Measurements from ENCODE around the gene FBXW8. TPM values are rescaled to one million over a fixed set of nuclear protein-coding genes. Genes with fewer than 3 reads are reported as not detected.

The FBXW8 gene
- total RNA-seq, 1 experiment from 2014 or later: 16.8 TPM

DNA sequence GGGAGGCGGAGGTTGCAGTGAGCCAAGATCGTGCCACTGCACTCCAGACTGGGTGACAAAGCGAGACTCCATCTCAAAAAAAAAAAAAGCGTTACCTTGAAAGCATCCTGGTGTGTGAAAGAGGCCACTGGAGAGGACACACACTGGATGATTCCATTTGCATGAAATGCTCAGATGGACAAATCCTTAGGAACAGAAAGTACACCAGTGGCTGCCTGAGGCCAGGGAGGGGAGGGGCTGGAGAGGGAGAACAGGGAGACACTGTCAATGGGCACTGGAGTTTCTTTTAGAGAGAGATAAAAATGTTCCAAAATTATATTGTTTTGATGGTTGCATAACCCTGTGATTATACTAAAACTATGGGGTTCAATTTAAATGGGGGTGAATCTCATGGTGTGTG lies 168.7 kb downstream of the FBXW8 start:
- no peak for DNase-seq (ENCODE audit: low spot score)

DNA sequence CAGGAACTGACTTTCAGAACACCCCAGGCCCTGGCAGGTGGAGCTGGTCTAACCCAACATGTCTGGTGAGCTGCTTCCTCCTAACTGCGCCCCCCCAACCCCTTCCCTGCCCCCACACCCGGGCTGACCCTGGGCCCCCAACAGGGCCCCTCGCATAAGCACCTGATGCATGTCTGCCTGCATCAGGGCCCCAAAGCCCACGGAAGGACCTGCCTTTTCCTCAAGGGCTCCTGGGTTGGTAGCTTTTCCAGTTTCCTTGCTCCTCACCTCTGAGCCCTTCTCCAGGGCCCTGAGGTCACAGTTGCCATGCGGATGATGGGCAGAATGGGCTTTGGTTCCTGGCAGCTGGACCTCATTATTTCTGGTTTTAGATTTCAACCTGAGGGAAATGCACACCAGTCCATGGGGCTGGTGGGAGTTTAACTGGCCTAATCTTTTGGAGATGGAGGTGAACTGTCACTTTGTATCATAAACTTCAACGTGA lies 170.0 kb downstream of the FBXW8 start:
- DNase-seq (ENCODE audit: low spot score): no peak

Other genes starting within 250 kb of the FBXW8 start
- gene SPRING1, start 172.9 kb upstream of the FBXW8 start, total RNA-seq (2014; rRNA removed; shearing (Covaris generic)): 38.7 and 47.4 TPM in 2 replicates
- gene RNFT2, start 172.6 kb upstream of the FBXW8 start, total RNA-seq (2014; rRNA removed; shearing (Covaris generic)): 10.9 and 23.0 TPM in 2 replicates
- 0.55 and 0.86 TPM in 2 replicates for gene HRK, start 29.5 kb upstream of the FBXW8 start, total RNA-seq (2014; rRNA removed; shearing (Covaris generic))
- gene TESC, start 188.5 kb downstream of the FBXW8 start, total RNA-seq (2014; rRNA removed; shearing (Covaris generic)): 5.2 and 7.0 TPM in 2 replicates